HUES6 (cell line): Measurements from ENCODE around the gene RASL10B.

ENCODE experiments used
- H3K27ac ChIP-seq: 2 replicates; pipeline ENCODE4 v1.7.0; 2013; ENCODE audit warnings: low read depth, mild to moderate bottlenecking, low read length, inconsistent platforms
- H3K27me3 ChIP-seq: 2 replicates; pipeline ENCODE4 v1.6.1; 2013; ENCODE audit warnings: low read length; ENCODE audit not compliant: control insufficient read depth, insufficient read depth
- H3K36me3 ChIP-seq: 2 replicates; pipeline ENCODE4 v1.6.1; 2013; ENCODE audit warnings: low read length; ENCODE audit not compliant: control insufficient read depth, insufficient read depth
- H3K4me1 ChIP-seq: 2 replicates; pipeline ENCODE4 v1.6.1; 2013; ENCODE audit warnings: low read length; ENCODE audit not compliant: control insufficient read depth, insufficient read depth
- H3K4me3 ChIP-seq: 2 replicates; pipeline ENCODE4 v1.5.1; 2013; ENCODE audit warnings: low read depth, low read length
- H3K9ac ChIP-seq: one replicate; pipeline ENCODE4 v1.6.1; 2013; ENCODE audit warnings: mild to moderate bottlenecking, low read length
- H3K9me3 ChIP-seq: 2 replicates; pipeline ENCODE4 v1.6.1; 2013; ENCODE audit warnings: low read depth, low read length; ENCODE audit not compliant: control insufficient read depth, insufficient read depth

RASL10B gene

DNA sequence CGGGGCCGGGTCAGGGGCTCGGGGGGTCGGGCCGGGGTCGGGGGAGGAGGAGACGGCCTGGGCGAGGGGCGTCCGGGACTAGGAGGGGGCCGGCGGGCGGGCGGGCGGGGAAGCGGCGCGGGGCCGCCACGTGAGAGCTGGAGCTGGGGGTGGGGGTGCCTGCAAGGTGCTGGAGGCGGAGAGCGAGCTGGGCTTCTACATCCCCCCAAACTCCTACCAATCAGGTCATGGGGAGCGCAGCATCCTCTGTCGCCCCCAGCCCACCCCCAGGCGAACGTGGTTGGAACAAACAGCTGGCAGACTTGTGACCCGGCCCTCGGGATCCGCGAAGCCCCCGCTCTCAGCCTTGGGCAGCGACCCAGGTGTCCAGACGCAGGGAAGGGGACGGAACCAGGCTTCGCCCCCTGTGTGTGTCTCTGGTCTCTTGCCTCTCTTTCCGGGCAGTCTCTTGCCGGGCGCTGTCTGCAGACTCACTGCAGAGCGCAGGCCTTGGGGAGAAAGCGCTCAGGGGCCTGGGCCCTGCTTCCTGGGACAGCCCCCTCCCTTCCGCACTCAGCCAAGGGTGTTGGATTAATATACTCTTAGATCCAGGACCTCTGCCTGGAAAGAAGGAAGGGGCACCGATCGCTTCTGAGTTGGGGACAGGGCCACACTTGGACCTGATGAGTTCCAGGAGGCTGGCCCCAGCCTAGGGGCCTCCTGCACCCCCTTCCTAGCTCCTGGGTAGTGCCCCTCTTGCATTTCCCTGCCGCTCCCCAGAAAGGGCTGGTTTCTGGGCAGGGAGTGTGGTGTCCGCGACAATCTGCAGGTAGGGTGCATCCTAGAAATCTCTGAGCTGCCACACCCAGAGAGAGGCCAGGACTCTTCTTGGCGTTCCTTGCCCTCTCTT is 722 bp downstream of the RASL10B start:
- Histone ChIP-seq H3K4me1 (peaks cover 47% of the 10 kb centered on the region), H3K9me3 (no peaks in the 10 kb centered on the region), H3K36me3 (no peaks in the 10 kb centered on the region), H3K4me3 (peak overlapping the region; percentile 85), H3K9ac (peak overlapping the region; percentile 84), H3K27ac (no peak overlapping the region), H3K27me3 (peaks cover 14% of the 10 kb centered on the region)

DNA sequence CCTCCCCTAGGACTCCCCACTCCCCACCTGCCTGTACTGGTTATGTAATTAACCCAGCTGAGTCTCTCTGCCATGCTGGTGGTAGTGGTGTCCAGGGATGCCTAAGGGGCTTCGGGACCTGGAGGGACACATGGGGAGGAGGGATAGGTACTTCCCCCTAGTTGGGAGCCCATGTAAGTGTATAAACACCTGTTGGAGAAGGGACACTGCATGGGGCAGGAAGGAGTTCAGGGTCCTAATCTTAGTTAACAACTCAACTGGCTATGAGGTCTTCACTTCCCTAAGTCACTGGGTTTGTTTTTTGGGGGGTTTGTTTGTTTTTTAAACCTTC is 1.3 kb downstream of the RASL10B start:
- peak overlapping the region; percentile 85 for H3K4me3 ChIP-seq
- no peaks in the 10 kb centered on the region for H3K36me3 ChIP-seq
- H3K9ac ChIP-seq: peak overlapping the region; percentile 84
- H3K27ac ChIP-seq: no peak overlapping the region
- H3K9me3 ChIP-seq: no peaks in the 10 kb centered on the region
- H3K4me1 ChIP-seq: peaks cover 41% of the 10 kb centered on the region
- H3K27me3 ChIP-seq: peaks cover 14% of the 10 kb centered on the region

- H3K4me1 ChIP-seq: peaks cover 35% of the 10 kb centered on the region
- H3K27ac ChIP-seq: no peak overlapping the region
- no peaks in the 10 kb centered on the region for H3K36me3 ChIP-seq
- no peaks in the 10 kb centered on the region for H3K9me3 ChIP-seq
- H3K4me3 ChIP-seq: no peak overlapping the region
- H3K9ac ChIP-seq: no peak overlapping the region
- H3K27me3 ChIP-seq: peaks cover 17% of the 10 kb centered on the region
Measured at GRCh38 chr17:35733366-35733765, 1.9 kb downstream of the RASL10B start.

GRCh38 chr17:35734396-35734795 is 3.0 kb downstream of the RASL10B start:
- Histone ChIP-seq H3K27me3 (peaks cover 27% of the 10 kb centered on the region), H3K27ac (no peak overlapping the region), H3K4me3 (no peak overlapping the region), H3K36me3 (no peaks in the 10 kb centered on the region), H3K9ac (no peak overlapping the region), H3K4me1 (peaks cover 25% of the 10 kb centered on the region), H3K9me3 (no peaks in the 10 kb centered on the region)

GRCh38 chr17:35735036-35735805 is 3.8 kb downstream of the RASL10B start:
- Histone ChIP-seq H3K9ac (no peak overlapping the region), H3K4me3 (no peak overlapping the region), H3K9me3 (no peaks in the 10 kb centered on the region), H3K27ac (no peak overlapping the region), H3K36me3 (no peaks in the 10 kb centered on the region), H3K4me1 (peaks cover 18% of the 10 kb centered on the region), H3K27me3 (peaks cover 35% of the 10 kb centered on the region)

DNA sequence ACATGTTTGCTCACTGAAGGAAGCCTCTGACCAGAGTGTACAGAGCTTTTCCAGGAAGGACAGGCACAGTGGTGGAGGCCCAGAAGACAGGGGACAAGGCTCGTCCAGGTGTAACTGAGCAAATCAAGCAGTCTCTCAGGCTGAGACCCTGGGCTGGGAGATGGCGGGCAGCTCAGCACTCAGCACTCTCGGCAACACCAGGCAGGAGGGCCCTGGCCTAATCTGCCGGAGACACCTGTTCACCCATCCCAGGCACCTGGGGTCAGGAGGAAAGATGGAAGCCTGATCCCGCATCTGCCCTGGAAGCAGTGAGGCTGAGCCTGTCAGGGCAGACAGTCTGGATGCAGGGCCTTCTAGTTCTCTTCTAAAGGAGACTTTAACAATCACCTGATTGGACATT is 4.8 kb downstream of the RASL10B start:
- no peaks in the 10 kb centered on the region for H3K36me3 ChIP-seq
- H3K27me3 ChIP-seq: peaks cover 40% of the 10 kb centered on the region
- no peaks in the 10 kb centered on the region for H3K9me3 ChIP-seq
- H3K9ac ChIP-seq: no peak overlapping the region
- no peak overlapping the region for H3K4me3 ChIP-seq
- H3K4me1 ChIP-seq: peaks cover 8% of the 10 kb centered on the region
- no peak overlapping the region for H3K27ac ChIP-seq

DNA sequence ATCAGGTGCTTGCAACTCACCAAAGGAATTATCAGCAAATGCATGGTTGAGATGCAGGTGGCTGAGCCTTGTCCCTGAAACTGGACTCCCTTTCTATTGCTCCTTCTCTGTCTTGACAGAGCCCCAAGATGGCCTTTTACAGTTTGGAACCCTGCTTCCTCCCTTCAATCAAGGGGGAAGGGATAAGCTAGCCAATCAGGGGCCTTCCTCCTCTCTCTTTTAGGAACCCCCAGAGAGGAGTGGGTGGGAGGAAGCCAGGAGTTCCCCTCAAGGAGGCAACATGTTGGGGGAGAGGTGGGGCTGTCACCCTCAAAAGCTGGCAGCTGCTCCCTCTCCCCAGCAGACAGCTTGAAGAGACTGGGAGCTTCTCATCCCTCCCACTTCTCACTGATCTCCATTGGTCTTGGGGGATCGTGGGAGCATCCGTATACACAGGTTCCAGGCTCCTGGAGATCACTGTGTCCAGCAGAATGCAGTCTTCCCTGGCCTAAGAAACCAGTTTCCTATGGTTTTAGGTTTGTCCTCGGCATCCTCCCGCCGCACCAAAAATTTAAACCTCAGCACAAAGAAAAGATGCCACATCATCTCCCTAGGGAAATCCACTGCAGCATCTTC is 7.2 kb downstream of the RASL10B start:
- peaks cover 56% of the 10 kb centered on the region for H3K27me3 ChIP-seq
- H3K36me3 ChIP-seq: no peaks in the 10 kb centered on the region
- H3K27ac ChIP-seq: no peak overlapping the region
- H3K9ac ChIP-seq: no peak overlapping the region
- H3K4me3 ChIP-seq: no peak overlapping the region
- 0 out of 2 replicates have a peak, but pooled peaks cover 3% of the 10 kb centered on the region for H3K4me1 ChIP-seq
- H3K9me3 ChIP-seq: no peaks in the 10 kb centered on the region

GRCh38 chr17:35740216-35740615 is 8.8 kb downstream of the RASL10B start:
- H3K9ac ChIP-seq: no peak overlapping the region
- no peaks in the 10 kb centered on the region for H3K9me3 ChIP-seq
- H3K36me3 ChIP-seq: no peaks in the 10 kb centered on the region
- H3K4me3 ChIP-seq: no peak overlapping the region
- 0 out of 2 replicates have a peak, but pooled peaks cover 3% of the 10 kb centered on the region for H3K4me1 ChIP-seq
- H3K27me3 ChIP-seq: peaks cover 64% of the 10 kb centered on the region
- H3K27ac ChIP-seq: no peak overlapping the region

- H3K9ac ChIP-seq: no peak overlapping the region
- H3K9me3 ChIP-seq: no peaks in the 10 kb centered on the region
- H3K27me3 ChIP-seq: peaks cover 64% of the 10 kb centered on the region
- H3K4me3 ChIP-seq: peak overlapping the region; percentile 53
- no peaks in the 10 kb centered on the region for H3K36me3 ChIP-seq
- H3K4me1 ChIP-seq: 0 out of 2 replicates have a peak, but pooled peaks cover 3% of the 10 kb centered on the region
- H3K27ac ChIP-seq: no peak overlapping the region
Measured at GRCh38 chr17:35740997-35741931, 9.8 kb downstream of the RASL10B start.

GRCh38 chr17:35742496-35742895 is 11.1 kb downstream of the RASL10B start:
- H3K9ac ChIP-seq: no peak overlapping the region
- no peaks in the 10 kb centered on the region for H3K9me3 ChIP-seq
- H3K27me3 ChIP-seq: peaks cover 64% of the 10 kb centered on the region
- no peak overlapping the region for H3K27ac ChIP-seq
- H3K4me3 ChIP-seq: no peak overlapping the region
- 0 out of 2 replicates have a peak, but pooled peaks cover 3% of the 10 kb centered on the region for H3K4me1 ChIP-seq
- H3K36me3 ChIP-seq: no peaks in the 10 kb centered on the region
